DMS153 treated with DMSO at 0.1 percent for 48 hours (cell line): ENCODE results near the gene SMARCA2.

Experiments used
- DNase-seq: peaks from one replicate; lab custom pipeline; 2025; ENCODE audit not compliant: unreplicated experiment; lab: John Stamatoyannopoulos, UW

The SMARCA2 gene

DNA sequence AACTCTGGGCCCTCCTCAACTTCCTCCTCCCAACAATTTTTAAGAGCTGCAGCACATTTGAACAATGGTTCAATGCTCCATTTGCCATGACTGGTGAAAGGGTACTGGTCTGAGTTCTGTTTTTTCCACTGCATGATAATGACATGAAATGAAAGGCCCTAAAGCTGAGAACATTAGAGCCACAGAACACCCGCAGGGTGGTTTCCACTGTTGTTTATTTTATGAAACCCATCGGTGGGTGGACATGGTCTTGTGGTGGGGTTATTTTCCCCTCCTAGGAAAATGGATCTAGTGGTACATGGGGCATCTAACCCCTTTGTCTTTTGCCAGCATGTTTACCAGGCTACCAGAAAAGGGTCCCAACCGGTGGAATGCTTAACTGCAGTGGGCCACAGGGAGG lies 71.8 kb downstream of the SMARCA2 start:
- no peak for DNase-seq

- DNase-seq = peak; percentile 16
Measured at GRCh38 chr9:2087500-2088313, 72.6 kb downstream of the SMARCA2 start.

- DNase-seq = no peak
Measured at GRCh38 chr9:2093920-2094597, 78.9 kb downstream of the SMARCA2 start.

- no peak for DNase-seq
Measured at GRCh38 chr9:2096376-2096970, 81.3 kb downstream of the SMARCA2 start.

DNA sequence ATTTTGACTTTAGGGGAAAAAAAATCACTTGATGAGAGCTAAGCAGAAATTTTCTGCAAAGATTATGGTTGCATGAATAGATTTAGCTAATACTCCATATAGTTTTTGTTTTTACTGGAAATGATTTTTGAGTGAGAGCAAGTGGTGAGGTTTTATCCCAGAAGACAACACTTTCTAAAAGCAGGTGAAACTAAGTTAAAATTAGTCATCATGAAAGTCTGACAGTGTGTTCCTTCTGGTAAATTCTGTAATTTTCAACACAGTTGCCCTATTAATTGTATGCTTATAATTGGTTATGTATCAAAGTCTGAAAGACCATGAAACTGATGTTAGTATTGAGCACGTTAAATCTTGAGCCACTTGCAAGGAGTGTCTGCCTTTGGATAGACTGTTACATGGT lies 91.5 kb downstream of the SMARCA2 start:
- DNase-seq = no peak

GRCh38 chr9:2107906-2108451 lies 92.8 kb downstream of the SMARCA2 start:
- DNase-seq = no peak

- DNase-seq = no peak
Measured at GRCh38 chr9:2109069-2109650, 94.0 kb downstream of the SMARCA2 start.

DNA sequence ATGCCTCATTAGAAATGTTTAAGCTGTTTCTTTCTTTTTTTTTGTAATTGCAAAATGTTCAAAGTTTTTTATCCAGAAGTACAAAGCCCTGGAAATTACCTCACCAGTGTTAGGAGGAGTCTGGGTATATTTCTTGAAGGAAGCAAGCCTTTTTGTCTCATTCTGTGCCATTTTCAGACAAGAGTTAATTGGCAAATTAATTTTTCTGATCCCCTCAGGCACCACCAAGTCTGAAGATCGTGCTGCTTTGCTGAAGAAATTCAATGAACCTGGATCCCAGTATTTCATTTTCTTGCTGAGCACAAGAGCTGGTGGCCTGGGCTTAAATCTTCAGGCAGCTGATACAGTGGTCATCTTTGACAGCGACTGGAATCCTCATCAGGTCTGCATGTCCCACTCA lies 94.9 kb downstream of the SMARCA2 start:
- DNase-seq = no peak

DNA sequence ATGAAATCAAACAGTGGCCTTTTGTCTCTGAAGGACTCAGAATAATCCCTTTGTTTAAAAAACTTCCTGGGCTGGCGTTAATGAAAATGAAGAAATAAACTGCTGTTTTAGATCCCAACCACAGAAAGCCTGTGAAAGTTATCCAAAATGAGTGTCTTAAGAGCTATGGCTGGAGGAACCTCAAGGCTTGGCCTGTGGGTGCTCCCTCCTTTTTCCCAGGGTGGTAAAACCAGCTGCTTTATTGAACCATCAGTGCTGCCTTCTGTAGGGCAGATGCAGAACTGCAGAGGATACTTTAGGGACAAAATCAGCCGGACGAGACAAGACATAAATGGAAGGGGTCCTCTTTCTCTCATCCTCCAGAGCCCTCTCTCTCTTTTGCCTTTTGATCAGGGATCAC lies 100.9 kb downstream of the SMARCA2 start:
- DNase-seq = no peak

GRCh38 chr9:2117527-2117926 lies 102.4 kb downstream of the SMARCA2 start:
- DNase-seq = no peak

GRCh38 chr9:2119566-2119965 lies 104.4 kb downstream of the SMARCA2 start:
- no peak for DNase-seq

GRCh38 chr9:2120926-2121689 lies 106.0 kb downstream of the SMARCA2 start:
- no peak for DNase-seq

DNA sequence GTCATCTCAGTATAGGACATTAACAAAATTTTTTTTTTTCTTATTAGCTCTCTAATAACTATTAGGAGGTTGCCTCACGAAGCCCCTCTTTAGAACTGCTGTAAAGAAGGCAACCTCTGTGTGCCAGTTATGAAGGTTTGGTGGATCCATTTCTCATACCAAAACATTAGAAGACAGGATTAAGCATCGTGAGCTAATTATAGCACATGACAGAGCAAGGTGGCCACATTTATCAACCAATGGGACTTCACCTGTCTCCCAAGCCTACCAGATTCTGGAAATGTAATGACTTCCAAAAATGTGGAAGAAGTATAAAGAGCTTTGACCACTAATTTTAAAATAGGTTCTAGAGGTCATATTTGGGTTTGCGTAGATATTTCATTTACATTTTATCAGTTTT lies 107.2 kb downstream of the SMARCA2 start:
- no peak for DNase-seq

GRCh38 chr9:2125906-2126305 lies 110.8 kb downstream of the SMARCA2 start:
- DNase-seq = no peak

DNA sequence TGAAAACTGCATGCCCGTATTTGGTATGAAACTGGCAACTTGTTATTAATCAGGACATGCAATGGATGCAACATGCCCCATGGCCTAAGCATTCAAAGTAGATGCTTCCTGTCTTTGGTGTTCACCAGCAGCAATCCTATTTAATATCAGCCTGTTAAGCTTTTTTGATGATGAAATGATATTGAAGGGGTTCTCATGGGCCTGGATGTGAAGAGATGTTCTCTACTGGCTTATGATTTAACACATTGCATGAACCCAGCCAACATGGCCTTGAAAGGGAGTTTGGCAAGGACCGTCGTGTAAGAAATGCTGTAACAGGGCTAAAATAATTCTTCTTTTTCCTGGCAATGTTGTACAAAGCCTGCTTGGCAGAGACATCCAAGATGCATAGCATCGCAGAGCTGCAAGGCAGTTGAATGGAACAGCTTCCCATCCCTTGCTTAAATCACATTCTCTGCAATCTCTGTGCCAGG lies 111.2 kb downstream of the SMARCA2 start:
- DNase-seq = no peak

DNA sequence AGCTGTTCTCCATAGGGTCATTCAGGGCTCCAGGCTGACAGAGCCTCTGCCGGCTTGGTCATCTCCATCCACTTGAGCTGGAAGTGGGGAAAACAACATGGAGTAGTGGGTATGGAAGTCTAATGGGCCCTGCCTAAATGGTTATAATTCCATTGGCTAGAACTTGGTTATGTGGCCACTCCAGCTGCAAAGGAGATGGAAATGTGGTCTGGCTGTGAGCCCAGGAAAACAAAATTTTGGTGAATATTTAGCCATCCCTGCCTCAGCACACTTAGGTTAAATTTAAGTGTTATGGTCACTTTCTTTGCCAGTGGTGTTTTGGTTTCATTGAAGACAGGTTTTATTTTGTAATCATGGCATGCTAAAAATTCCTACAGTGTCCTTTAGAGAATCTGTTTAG lies 112.3 kb downstream of the SMARCA2 start:
- DNase-seq = no peak

DNA sequence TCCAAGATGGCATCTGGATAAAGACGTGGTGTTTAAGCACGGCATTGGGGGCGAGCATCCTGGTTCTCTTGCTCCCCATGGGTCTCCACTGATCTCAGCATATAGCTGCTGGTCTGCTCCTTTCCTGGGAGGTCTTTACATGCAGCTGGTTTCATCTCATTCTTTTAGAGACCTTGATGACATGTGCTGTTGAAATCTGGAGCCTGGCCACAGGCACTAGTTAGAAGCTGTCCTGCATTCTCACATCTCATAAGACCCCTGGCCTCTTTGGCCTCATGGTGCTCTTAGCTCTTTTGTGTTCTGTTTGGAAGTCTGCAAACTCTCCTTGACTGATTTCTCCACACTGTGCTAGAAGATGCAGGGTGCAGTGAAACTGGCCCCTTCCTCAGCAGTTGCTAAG lies 113.0 kb downstream of the SMARCA2 start:
- no peak for DNase-seq

DNA sequence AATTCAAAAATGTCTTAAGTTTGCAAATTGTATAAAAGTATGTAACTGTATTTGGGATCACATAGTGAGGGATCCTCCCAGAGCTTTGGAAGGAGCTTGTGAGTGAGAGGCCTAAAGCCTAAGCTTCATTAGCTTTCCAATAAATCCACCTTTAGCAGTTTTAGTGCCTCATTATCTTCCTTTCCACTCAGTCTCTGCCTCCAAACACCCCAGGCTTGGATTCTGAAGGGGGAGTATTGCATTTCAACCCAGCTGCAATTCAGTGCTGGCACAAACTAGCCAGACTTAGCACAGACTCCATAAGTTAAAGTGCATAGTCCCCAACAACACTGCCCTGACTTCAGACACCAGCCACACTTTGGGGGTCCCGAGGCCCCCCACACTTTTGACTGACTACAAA lies 113.5 kb downstream of the SMARCA2 start:
- no peak for DNase-seq

DNA sequence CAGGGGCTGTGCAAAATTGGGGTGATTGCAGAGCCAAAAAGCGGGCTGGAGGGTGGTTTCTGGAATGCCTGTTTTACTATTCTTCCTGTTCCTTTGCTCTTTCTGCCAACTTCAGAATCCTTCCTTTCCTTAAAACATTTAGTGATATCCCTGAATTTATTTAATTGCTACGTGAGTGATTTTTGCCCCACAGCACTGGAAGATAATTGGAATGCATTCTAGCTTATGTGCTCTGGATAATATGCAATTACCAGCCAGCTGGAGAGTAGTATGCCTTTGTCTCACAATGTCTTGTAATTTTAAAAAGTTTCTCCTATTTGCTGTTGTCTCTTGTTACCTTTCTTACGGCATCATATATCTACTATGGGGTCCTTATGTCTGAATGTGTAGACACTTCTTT lies 115.8 kb downstream of the SMARCA2 start:
- no peak for DNase-seq

DNA sequence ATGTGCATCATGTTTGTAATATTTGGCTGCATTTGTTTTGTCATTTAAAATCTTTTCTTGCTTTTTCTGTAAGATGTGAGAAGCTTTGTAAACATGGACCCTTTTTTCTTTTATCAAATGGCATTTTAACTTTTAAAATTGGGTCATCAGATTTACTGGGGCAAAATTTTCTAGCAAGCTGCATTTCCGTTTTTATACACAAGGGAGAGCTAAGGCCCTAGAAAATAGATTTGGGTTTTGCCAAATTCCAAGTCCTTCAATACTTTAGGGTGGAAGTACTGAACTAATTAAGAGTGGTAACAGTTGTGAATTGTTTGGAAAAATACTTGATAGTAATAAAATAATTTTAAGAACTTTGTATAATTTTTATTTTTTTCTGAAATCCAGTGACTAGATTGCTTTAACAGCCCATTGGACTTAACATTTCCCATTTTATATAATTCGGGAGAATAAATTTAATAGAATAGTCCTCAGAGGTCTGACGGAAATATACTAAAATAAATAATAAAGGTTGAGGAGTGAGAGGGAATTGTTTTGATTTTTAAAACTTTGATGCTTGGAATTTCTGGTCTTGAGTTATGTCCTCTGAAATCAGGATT lies 117.4 kb downstream of the SMARCA2 start:
- peak; percentile 34 for DNase-seq
